WTC11 (cell line): ENCODE data around the gene PKP2.

Experiments used
- CREB1 ChIP-seq: sonication (generic); formaldehyde crosslinking; IDR thresholded peaks from 2 replicates; pipeline ENCODE4 v1.8.0; 2023; ENCODE audit warnings: mild to moderate bottlenecking, missing genetic modification reagents
- ETV6 ChIP-seq: sonication (generic); formaldehyde crosslinking; IDR thresholded peaks from 2 replicates; pipeline ENCODE4 v1.8.1; 2022; ENCODE audit warnings: mild to moderate bottlenecking, missing genetic modification reagents
- JUN ChIP-seq: sonication (generic); formaldehyde crosslinking; IDR thresholded peaks from 2 replicates; pipeline ENCODE4 v1.8.0; 2023; ENCODE audit warnings: mild to moderate bottlenecking, missing genetic modification reagents
- TF ChIP-seq, protein P1 (sequence below): fragments of 200-600 bp; IDR thresholded peaks from 2 replicates; pipeline ENCODE4 v1.8.0; 2022; ENCODE audit warnings: antibody characterized with exemption
- TF ChIP-seq, protein P2 (sequence below): sonication (generic); formaldehyde crosslinking; IDR thresholded peaks from 2 replicates; pipeline ENCODE4 v1.8.1; 2023; ENCODE audit warnings: mild to moderate bottlenecking, missing genetic modification reagents, moderate library complexity

DNA sequence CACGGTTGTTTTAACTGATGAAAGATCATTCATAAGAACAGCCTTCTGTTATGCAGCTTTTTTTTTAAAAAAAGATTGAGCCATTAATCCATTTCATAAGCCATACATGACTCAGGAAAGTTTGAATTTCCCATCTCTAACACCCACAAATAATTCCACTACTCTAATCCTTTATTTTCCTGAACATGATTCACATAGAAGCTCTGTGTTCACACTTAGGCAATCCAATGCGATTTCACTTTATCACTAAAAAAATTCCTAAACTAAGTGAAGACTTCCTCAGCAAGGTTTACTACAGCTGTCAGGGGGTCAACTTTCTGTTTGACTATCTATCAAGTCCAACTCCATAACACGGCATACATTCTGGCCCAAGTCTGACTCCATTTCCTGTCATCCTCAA, 25.9 kb downstream of the PKP2 start:
- no peak for TF ChIP-seq ETV6 (CRISPR knock-in tag)
- TF ChIP-seq, protein P1, sequence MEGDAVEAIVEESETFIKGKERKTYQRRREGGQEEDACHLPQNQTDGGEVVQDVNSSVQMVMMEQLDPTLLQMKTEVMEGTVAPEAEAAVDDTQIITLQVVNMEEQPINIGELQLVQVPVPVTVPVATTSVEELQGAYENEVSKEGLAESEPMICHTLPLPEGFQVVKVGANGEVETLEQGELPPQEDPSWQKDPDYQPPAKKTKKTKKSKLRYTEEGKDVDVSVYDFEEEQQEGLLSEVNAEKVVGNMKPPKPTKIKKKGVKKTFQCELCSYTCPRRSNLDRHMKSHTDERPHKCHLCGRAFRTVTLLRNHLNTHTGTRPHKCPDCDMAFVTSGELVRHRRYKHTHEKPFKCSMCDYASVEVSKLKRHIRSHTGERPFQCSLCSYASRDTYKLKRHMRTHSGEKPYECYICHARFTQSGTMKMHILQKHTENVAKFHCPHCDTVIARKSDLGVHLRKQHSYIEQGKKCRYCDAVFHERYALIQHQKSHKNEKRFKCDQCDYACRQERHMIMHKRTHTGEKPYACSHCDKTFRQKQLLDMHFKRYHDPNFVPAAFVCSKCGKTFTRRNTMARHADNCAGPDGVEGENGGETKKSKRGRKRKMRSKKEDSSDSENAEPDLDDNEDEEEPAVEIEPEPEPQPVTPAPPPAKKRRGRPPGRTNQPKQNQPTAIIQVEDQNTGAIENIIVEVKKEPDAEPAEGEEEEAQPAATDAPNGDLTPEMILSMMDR = no peak
- TF ChIP-seq, protein P2, sequence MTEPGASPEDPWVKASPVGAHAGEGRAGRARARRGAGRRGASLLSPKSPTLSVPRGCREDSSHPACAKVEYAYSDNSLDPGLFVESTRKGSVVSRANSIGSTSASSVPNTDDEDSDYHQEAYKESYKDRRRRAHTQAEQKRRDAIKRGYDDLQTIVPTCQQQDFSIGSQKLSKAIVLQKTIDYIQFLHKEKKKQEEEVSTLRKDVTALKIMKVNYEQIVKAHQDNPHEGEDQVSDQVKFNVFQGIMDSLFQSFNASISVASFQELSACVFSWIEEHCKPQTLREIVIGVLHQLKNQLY (CRISPR knock-in tag) = no peak
- no peak for TF ChIP-seq CREB1
- no peak for TF ChIP-seq JUN (CRISPR knock-in tag)
